OCI-LY1 (cell line): ENCODE measurements around the gene VMP1.

ENCODE experiments used
- H2AFZ ChIP-seq: fragments of 200-600 bp; sonication (generic), shearing (Covaris generic); 2 replicates; pipeline ENCODE4 v1.6.0; 2014; ENCODE audit warnings: antibody characterized with exemption, mild to moderate bottlenecking, low read length
- H3F3A ChIP-seq: fragments of 200-600 bp; sonication (generic), shearing (Covaris generic); 2 replicates; pipeline ENCODE4 v1.6.0; 2014; ENCODE audit warnings: mild to moderate bottlenecking, antibody characterized with exemption, low read length, moderate library complexity; ENCODE audit not compliant: insufficient read depth
- H3K27ac ChIP-seq: fragments of 200-600 bp; sonication (generic); 2 replicates; pipeline ENCODE4 v1.5.1; 2014; ENCODE audit warnings: low read length, mixed run types, mild to moderate bottlenecking, low read depth; ENCODE audit not compliant: poor library complexity, severe bottlenecking
- H3K27me3 ChIP-seq: fragments of 200-600 bp; sonication (generic); 2 replicates; pipeline ENCODE4 v1.6.0; 2014; ENCODE audit warnings: antibody characterized with exemption, mild to moderate bottlenecking, low read length, moderate library complexity; ENCODE audit not compliant: insufficient read depth
- H3K36me3 ChIP-seq: fragments of 200-600 bp; sonication (generic); 2 replicates; pipeline ENCODE4 v1.6.1; 2014; ENCODE audit warnings: mild to moderate bottlenecking, antibody characterized with exemption, low read length, moderate library complexity, mixed read lengths; ENCODE audit not compliant: insufficient read depth
- H3K4me1 ChIP-seq: fragments of 200-600 bp; sonication (generic); 2 replicates; pipeline ENCODE4 v1.5.1; 2014; ENCODE audit warnings: mild to moderate bottlenecking, low read length, moderate library complexity; ENCODE audit not compliant: insufficient read depth, severe bottlenecking
- H3K4me2 ChIP-seq: fragments of 200-600 bp; sonication (generic), shearing (Covaris generic); 2 replicates; pipeline ENCODE4 v1.6.1; 2014; ENCODE audit warnings: low read length
- H3K4me3 ChIP-seq: fragments of 200-600 bp; sonication (generic); 2 replicates; pipeline ENCODE4 v1.5.1; 2014; ENCODE audit warnings: low read length, low read depth, mild to moderate bottlenecking, mixed read lengths; ENCODE audit not compliant: poor library complexity, severe bottlenecking
- H3K79me2 ChIP-seq: fragments of 200-600 bp; shearing (Covaris generic); 2 replicates; pipeline ENCODE4 v1.6.1; 2016; ENCODE audit warnings: mixed run types, low read length, mixed read lengths; ENCODE audit not compliant: insufficient read depth
- H3K9ac ChIP-seq: fragments of 200-600 bp; sonication (generic), shearing (Covaris generic); 2 replicates; pipeline ENCODE4 v1.6.1; 2014; ENCODE audit warnings: mild to moderate bottlenecking, low read length, mixed read lengths
- H3K9me2 ChIP-seq: fragments of 200-600 bp; sonication (generic), shearing (Covaris generic); 2 replicates; pipeline ENCODE4 v1.6.1; 2014; ENCODE audit warnings: low read depth, mild to moderate bottlenecking, low read length, mixed read lengths
- H3K9me3 ChIP-seq: fragments of 200-600 bp; shearing (Covaris generic); 2 replicates; pipeline ENCODE4 v1.6.1; 2014; ENCODE audit warnings: low read length, mixed read lengths
- H4K20me1 ChIP-seq: fragments of 200-600 bp; sonication (generic), shearing (Covaris generic); 2 replicates; pipeline ENCODE4 v1.6.0; 2016; ENCODE audit warnings: mild to moderate bottlenecking, low read length; ENCODE audit not compliant: insufficient read depth
- CTCF ChIP-seq: fragments of 200-600 bp; sonication (generic), shearing (Covaris generic); IDR thresholded peaks from 2 replicates; pipeline ENCODE4 v1.5.1; 2017; ENCODE audit warnings: mild to moderate bottlenecking, antibody characterized with exemption, low read length, moderate library complexity, mixed read lengths
- EZH2 ChIP-seq: fragments of 200-600 bp; sonication (generic), shearing (Covaris generic); IDR thresholded peaks from 2 replicates; pipeline ENCODE4 v1.8.0; 2017; ENCODE audit warnings: borderline replicate concordance, mixed run types, mild to moderate bottlenecking, antibody characterized with exemption, low read length, moderate library complexity, mixed read lengths

The VMP1 gene

GRCh38 chr17:59756236-59756818, 48.9 kb downstream of the VMP1 start:
- H3K9ac ChIP-seq: no peak overlapping the region
- peaks cover 9% of the 10 kb centered on the region for H3K4me1 ChIP-seq
- no peak overlapping the region for H3K4me3 ChIP-seq

GRCh38 chr17:59757043-59757442, 49.6 kb downstream of the VMP1 start:
- Histone ChIP-seq H2AFZ (no peak overlapping the region), H3K27me3 (no peaks in the 10 kb centered on the region), H3K27ac (no peak overlapping the region), H4K20me1 (no peaks in the 10 kb centered on the region), H3K4me3 (no peak overlapping the region), H3K79me2 (no peaks in the 10 kb centered on the region), H3K9ac (no peak overlapping the region), H3K4me2 (no peak overlapping the region), H3K4me1 (peaks cover 9% of the 10 kb centered on the region), H3F3A (0 out of 2 replicates have a peak, but pooled peaks cover 8% of the 10 kb centered on the region), H3K36me3 (peaks cover 13% of the 10 kb centered on the region), H3K9me2 (no peaks in the 10 kb centered on the region), H3K9me3 (no peaks in the 10 kb centered on the region)
- TF ChIP-seq EZH2 (no peak), CTCF (no peak)

More at GRCh38 chr17:59756236-59756818, 48.9 kb downstream of the VMP1 start:
- Histone ChIP-seq H4K20me1 (no peaks in the 10 kb centered on the region), H3K4me2 (no peak overlapping the region), H2AFZ (no peak overlapping the region), H3K36me3 (peaks cover 13% of the 10 kb centered on the region), H3K9me2 (no peaks in the 10 kb centered on the region), H3K9me3 (no peaks in the 10 kb centered on the region), H3K27ac (no peak overlapping the region), H3F3A (0 out of 2 replicates have a peak, but pooled peaks cover 10% of the 10 kb centered on the region), H3K79me2 (no peaks in the 10 kb centered on the region), H3K27me3 (no peaks in the 10 kb centered on the region)
- TF ChIP-seq CTCF: no peak
- no peak for TF ChIP-seq EZH2

- Histone ChIP-seq H3K9me2 (no peaks in the 10 kb centered on the region), H3K36me3 (peaks cover 13% of the 10 kb centered on the region), H3K4me2 (no peak overlapping the region), H4K20me1 (no peaks in the 10 kb centered on the region), H3K9me3 (no peaks in the 10 kb centered on the region), H3K79me2 (no peaks in the 10 kb centered on the region), H3F3A (0 out of 2 replicates have a peak, but pooled peaks cover 4% of the 10 kb centered on the region), H3K9ac (no peak overlapping the region), H3K4me1 (peaks cover 12% of the 10 kb centered on the region), H3K27me3 (no peaks in the 10 kb centered on the region), H3K27ac (no peak overlapping the region), H3K4me3 (no peak overlapping the region), H2AFZ (no peak overlapping the region)
- TF ChIP-seq EZH2 (no peak), CTCF (no peak)
Measured at GRCh38 chr17:59757470-59757869, 50.0 kb downstream of the VMP1 start.
